COR-L47 (cell line): ENCODE results near the gene HS3ST2.

ENCODE experiments used
- DNase-seq: peaks from one replicate; lab custom pipeline; 2025; lab: John Stamatoyannopoulos, UW

HS3ST2 gene

GRCh38 chr16:22813948-22814710, at the start of gene HS3ST2:
TSS of gene HS3ST2 (plus strand) at chr16:22814162. CDS start at chr16:22814611, 449 bp downstream.
- no peak for DNase-seq

- no peak for DNase-seq
Measured at GRCh38 chr16:22764662-22765327, 49.2 kb upstream of the HS3ST2 start.

- no peak for DNase-seq
Measured at GRCh38 chr16:22765479-22765878, 48.5 kb upstream of the HS3ST2 start.

GRCh38 chr16:22770866-22771265, 43.1 kb upstream of the HS3ST2 start:
- DNase-seq = no peak

GRCh38 chr16:22771551-22771950, 42.4 kb upstream of the HS3ST2 start:
- DNase-seq = no peak

GRCh38 chr16:22775220-22775922, 38.6 kb upstream of the HS3ST2 start:
- DNase-seq = no peak

- no peak for DNase-seq
Measured at GRCh38 chr16:22781480-22781879, 32.5 kb upstream of the HS3ST2 start.

GRCh38 chr16:22782314-22782713, 31.6 kb upstream of the HS3ST2 start:
- no peak for DNase-seq

- no peak for DNase-seq
Measured at GRCh38 chr16:22784690-22785214, 29.2 kb upstream of the HS3ST2 start.

GRCh38 chr16:22785552-22785951, 28.4 kb upstream of the HS3ST2 start:
- DNase-seq = no peak

GRCh38 chr16:22786284-22786683, 27.7 kb upstream of the HS3ST2 start:
- no peak for DNase-seq

GRCh38 chr16:22786691-22787090, 27.3 kb upstream of the HS3ST2 start:
- DNase-seq = no peak

- DNase-seq = no peak
Measured at GRCh38 chr16:22787466-22788192, 26.3 kb upstream of the HS3ST2 start.

- no peak for DNase-seq
Measured at GRCh38 chr16:22788193-22788530, 25.8 kb upstream of the HS3ST2 start.

GRCh38 chr16:22789281-22789945, 24.5 kb upstream of the HS3ST2 start:
- no peak for DNase-seq

GRCh38 chr16:22797551-22797950, 16.4 kb upstream of the HS3ST2 start:
- DNase-seq = no peak

GRCh38 chr16:22799113-22799512, 14.8 kb upstream of the HS3ST2 start:
- DNase-seq = no peak

- DNase-seq = no peak
Measured at GRCh38 chr16:22804893-22805292, 9.1 kb upstream of the HS3ST2 start.

GRCh38 chr16:22805326-22805725, 8.6 kb upstream of the HS3ST2 start:
- no peak for DNase-seq

- no peak for DNase-seq
Measured at GRCh38 chr16:22806811-22807210, 7.2 kb upstream of the HS3ST2 start.

GRCh38 chr16:22810226-22810625, 3.7 kb upstream of the HS3ST2 start:
- no peak for DNase-seq
